ENCODE measurements around the gene NAXE.

DNA sequence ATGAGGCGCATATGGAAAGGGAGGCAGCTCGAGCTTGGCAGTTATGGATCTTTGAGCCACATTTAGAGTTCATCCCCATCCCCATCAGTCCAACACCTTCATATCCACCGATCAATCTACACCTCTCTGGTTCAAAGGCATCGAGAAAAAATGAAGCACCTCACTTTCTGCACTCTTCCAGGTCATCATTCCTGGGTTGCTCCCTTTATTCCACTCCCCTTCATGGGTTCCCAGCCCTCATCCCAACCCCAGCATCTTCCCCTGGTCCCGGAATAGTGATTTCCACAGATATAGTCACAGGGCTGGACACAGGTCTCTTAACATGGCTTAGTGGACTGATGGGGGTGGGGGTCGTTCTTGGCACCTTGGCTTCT, 28.0 kb downstream of the NAXE start:
- no peak for TF ChIP-seq POLR2A (IDR thresholded peaks at IDR 0.05; ENCODE audit: low read depth, low read length)
- TF ChIP-seq POLR2AphosphoS5 (IDR thresholded peaks at IDR 0.05; ENCODE audit: low read depth, low read length): no peak
- no peak for TF ChIP-seq TAF1 (IDR thresholded peaks at IDR 0.05; ENCODE audit: low read depth, low read length)

Measured in GM12891 (cell line).